Measurements from ENCODE around the gene NECTIN1.
A peak's percentile ranks its signal among the peaks of the same experiment; 100 is the strongest.

The NECTIN1 gene

GRCh38 chr11:119728651-119729580 lies at the start of gene NECTIN1:
NECTIN1 (minus strand) TSS chr11:119729200; CDS start chr11:119728553, 647 bp downstream.
- DNase-seq, result peak; percentile 84 to 86

- no peak for DNase-seq
Measured at GRCh38 chr11:119778391-119779194, 49.6 kb upstream of the NECTIN1 start.

GRCh38 chr11:119777940-119778339 lies 48.9 kb upstream of the NECTIN1 start:
- no peak for DNase-seq

- no peak for DNase-seq
Measured at GRCh38 chr11:119776651-119777050, 47.7 kb upstream of the NECTIN1 start.

GRCh38 chr11:119776031-119776636 lies 47.1 kb upstream of the NECTIN1 start:
- no peak for DNase-seq

GRCh38 chr11:119774172-119774763 lies 45.3 kb upstream of the NECTIN1 start:
- DNase-seq, result peak in 1 of 2 donors; percentile 15

- DNase-seq, result no peak
Measured at GRCh38 chr11:119772641-119773415, 43.8 kb upstream of the NECTIN1 start.

- DNase-seq, result no peak
Measured at GRCh38 chr11:119772076-119772475, 43.1 kb upstream of the NECTIN1 start.

- no peak for DNase-seq
Measured at GRCh38 chr11:119771172-119771770, 42.3 kb upstream of the NECTIN1 start.

GRCh38 chr11:119765628-119766027 lies 36.6 kb upstream of the NECTIN1 start:
- DNase-seq, result no peak

GRCh38 chr11:119764108-119764868 lies 35.3 kb upstream of the NECTIN1 start:
- no peak for DNase-seq

- DNase-seq, result no peak
Measured at GRCh38 chr11:119763071-119763728, 34.2 kb upstream of the NECTIN1 start.

- no peak for DNase-seq
Measured at GRCh38 chr11:119759747-119760412, 30.9 kb upstream of the NECTIN1 start.

GRCh38 chr11:119759324-119759723 lies 30.3 kb upstream of the NECTIN1 start:
- no peak for DNase-seq

- no peak for DNase-seq
Measured at GRCh38 chr11:119758291-119758690, 29.3 kb upstream of the NECTIN1 start.

GRCh38 chr11:119757378-119757777 lies 28.4 kb upstream of the NECTIN1 start:
- no peak for DNase-seq

GRCh38 chr11:119756169-119756865 lies 27.3 kb upstream of the NECTIN1 start:
- DNase-seq, result no peak

GRCh38 chr11:119755356-119756071 lies 26.5 kb upstream of the NECTIN1 start:
- no peak for DNase-seq

Data from stimulated activated CD4-positive, alpha-beta T cell treated with anti-CD3 and anti-CD28 coated beads, Interleukin-2, amount 100 ng/mL, for 48 hours (primary cell).